NCI-H82 treated with DMSO at 0.1 percent for 48 hours (cell line): ENCODE measurements around the gene TTLL12.

Experiments
- DNase-seq: peaks from one replicate; lab custom pipeline; 2025; ENCODE audit not compliant: unreplicated experiment; lab: John Stamatoyannopoulos, UW

Gene TTLL12

GRCh38 chr22:43216738-43217137, 29.8 kb upstream of the TTLL12 start:
- DNase-seq = no peak

- no peak for DNase-seq
Measured at GRCh38 chr22:43213962-43214361, 27.0 kb upstream of the TTLL12 start.

GRCh38 chr22:43213051-43213450, 26.1 kb upstream of the TTLL12 start:
- no peak for DNase-seq

- DNase-seq = no peak
Measured at GRCh38 chr22:43212434-43212952, 25.6 kb upstream of the TTLL12 start.

- no peak for DNase-seq
Measured at GRCh38 chr22:43211941-43212433, 25.1 kb upstream of the TTLL12 start.

GRCh38 chr22:43210631-43211515, 23.9 kb upstream of the TTLL12 start:
- DNase-seq = no peak

GRCh38 chr22:43209971-43210370, 23.0 kb upstream of the TTLL12 start:
- no peak for DNase-seq

GRCh38 chr22:43209523-43209890, 22.6 kb upstream of the TTLL12 start:
- DNase-seq = no peak

- no peak for DNase-seq
Measured at GRCh38 chr22:43208703-43209522, 22.0 kb upstream of the TTLL12 start.

GRCh38 chr22:43207849-43208702, 21.1 kb upstream of the TTLL12 start:
- DNase-seq = no peak

- DNase-seq = no peak
Measured at GRCh38 chr22:43207386-43207785, 20.5 kb upstream of the TTLL12 start.

GRCh38 chr22:43206509-43207161, 19.7 kb upstream of the TTLL12 start:
- DNase-seq = no peak

GRCh38 chr22:43205748-43206508, 19.0 kb upstream of the TTLL12 start:
- no peak for DNase-seq

- DNase-seq = no peak
Measured at GRCh38 chr22:43205261-43205691, 18.3 kb upstream of the TTLL12 start.

- DNase-seq = no peak
Measured at GRCh38 chr22:43203471-43203981, 16.6 kb upstream of the TTLL12 start.

GRCh38 chr22:43202756-43203410, 15.9 kb upstream of the TTLL12 start:
- DNase-seq = no peak

- DNase-seq = no peak
Measured at GRCh38 chr22:43202326-43202725, 15.4 kb upstream of the TTLL12 start.

- DNase-seq = no peak
Measured at GRCh38 chr22:43201486-43202219, 14.7 kb upstream of the TTLL12 start.
